ENCODE measurements around the gene PRKCA.
"Not testable (repeated sequence)": the region's sequence is repeated elsewhere in the genome, so short reads cannot be mapped to it uniquely, and the experiment has no call there.

The PRKCA gene

DNA sequence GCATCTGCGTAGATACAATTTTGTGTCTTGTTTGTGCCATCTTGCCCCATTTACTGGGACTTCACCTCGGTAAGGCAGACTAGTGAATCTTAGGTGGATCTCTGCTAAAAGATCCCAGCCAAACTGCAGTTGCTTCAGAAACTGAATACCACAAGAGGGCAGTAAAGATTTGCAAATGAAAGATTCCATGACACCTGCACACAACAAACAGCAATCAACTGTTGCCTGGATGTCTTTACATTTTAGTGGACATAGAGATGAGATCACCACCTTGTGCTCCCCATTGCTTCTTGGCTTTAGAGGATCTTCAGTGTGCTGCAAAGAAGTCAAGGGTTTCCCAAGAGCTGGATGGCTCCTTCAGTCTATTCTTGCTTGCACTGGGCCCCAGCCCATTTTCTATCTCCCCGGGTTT lies 413.3 kb downstream of the PRKCA start:
- DNase-seq (ENCODE audit: insufficient read length, low spot score) (peak; percentile 36), FAIRE-seq (peak; percentile 93)

DNA sequence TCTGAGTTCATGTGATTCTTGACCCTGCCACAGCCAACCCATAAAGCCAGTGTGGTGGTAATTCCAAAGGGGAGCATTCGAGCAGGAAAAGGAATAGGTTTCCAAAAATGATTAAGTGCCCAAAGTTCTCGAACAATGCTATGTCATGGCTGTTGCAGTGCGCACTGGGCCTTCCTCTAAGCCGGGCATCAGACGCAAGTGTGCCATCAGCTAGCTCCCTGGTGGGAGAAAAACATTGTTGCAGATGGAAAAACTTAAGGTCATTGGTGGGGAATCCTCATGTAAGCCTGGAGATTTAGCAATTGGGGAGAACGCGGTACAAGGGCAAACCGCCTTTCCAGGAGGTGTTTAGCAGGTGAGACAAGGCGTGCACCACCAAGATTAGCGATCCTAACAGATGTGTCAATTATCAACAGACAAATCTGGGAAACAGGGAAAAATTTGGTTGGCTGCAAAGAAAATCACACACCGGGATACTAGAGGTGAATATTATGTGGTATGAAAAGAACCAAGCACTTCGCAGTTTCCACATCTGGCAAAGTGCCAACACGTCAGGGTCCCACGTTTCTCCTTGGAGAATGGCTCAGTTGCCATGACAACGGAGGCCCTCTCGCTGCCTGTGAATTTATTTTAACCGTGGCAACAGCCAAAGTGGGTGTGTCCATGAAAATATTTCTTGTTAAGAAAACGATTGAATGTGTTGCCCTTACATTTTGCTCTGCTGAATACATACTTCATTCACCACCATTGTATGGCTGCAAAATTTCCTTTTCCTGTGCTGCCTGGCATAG lies 414.0 kb downstream of the PRKCA start:
- FAIRE-seq (no peak), DNase-seq (ENCODE audit: insufficient read length, low spot score) (no peak)

DNA sequence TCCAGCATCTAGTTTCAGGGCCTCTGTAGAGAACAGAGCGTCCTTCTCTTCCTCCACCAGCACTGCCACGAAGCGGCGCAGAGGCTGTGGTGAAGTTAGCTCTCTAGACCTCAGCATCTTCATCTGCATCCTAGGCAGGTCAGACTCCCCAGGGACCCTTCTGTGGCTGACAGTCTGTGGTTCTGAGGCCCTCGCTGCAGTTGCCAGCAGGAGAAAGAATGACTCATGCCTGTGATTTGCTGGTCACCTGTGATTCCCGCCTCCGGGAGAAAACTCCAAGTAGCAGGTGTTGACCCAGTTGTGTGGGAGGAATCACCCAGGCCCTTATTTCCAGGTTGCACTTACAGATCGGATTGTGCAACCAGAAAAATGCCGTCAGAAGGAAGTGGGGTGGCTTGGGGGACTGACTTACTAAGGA lies 415.2 kb downstream of the PRKCA start:
- DNase-seq (ENCODE audit: insufficient read length, low spot score) (peak; percentile 56), FAIRE-seq (peak; percentile 77)

DNA sequence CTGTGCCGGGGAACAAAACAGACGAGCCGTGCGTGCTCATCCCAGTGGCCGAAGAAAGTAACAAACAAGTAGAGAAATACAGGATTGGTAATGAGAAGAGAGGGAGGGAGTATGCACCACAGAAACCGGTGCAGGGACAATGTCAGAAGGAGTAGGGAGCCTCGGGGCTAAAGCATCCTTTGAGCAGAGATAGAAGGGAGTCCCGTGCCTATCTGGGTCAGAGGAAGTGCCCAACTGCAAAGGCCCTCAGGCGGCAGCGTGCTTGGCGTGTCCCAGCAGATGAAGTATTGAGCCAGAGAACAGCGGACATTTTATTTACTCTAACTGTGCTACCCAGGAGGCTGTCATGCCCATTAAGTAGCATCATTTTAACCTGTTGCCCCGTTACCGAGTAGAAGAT lies 417.6 kb downstream of the PRKCA start:
- no peak for FAIRE-seq
- no peak for DNase-seq (ENCODE audit: insufficient read length, low spot score)

DNA sequence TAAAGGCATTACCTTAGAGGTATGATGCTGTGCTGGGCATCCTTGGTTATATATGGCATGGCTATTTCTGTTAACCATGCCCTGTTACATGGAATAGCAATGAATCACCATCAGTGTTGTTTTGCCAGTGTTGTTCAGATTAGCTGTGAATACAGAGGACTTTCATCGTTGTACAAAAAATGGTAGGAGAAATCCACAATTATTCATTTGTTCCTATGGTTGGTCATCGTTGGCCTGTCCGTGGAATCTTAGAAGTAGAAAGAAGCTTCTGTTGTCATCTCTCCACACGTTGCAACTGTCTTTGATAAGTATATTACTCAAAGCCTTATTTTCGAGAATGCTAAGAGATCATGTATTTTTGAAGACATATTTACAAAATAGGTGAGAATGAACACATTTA lies 418.2 kb downstream of the PRKCA start:
- no peak for FAIRE-seq

DNA sequence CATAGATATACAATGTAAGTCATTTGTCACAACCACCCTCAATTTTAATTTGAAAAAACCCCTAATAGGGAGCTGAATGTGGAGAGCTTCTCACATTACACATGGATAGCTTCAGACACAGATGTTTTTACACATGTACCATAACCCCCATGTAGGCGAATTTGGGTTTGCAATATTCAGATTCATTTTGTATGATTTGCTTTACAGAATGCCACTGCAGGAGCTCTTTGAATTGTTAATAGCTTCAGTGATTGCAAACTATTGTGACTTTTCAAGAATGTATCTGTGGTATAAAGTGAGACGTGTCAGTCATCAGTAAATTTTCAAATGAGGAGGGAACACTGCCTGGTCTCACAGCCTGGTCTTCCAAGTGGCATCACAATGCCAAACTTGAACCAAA lies 419.9 kb downstream of the PRKCA start:
- FAIRE-seq: no peak
- no peak for DNase-seq (ENCODE audit: insufficient read length, low spot score)

More for the DNA sequence above, 418.2 kb downstream of the PRKCA start:
- DNase-seq (ENCODE audit: insufficient read length, low spot score): no peak

DNA sequence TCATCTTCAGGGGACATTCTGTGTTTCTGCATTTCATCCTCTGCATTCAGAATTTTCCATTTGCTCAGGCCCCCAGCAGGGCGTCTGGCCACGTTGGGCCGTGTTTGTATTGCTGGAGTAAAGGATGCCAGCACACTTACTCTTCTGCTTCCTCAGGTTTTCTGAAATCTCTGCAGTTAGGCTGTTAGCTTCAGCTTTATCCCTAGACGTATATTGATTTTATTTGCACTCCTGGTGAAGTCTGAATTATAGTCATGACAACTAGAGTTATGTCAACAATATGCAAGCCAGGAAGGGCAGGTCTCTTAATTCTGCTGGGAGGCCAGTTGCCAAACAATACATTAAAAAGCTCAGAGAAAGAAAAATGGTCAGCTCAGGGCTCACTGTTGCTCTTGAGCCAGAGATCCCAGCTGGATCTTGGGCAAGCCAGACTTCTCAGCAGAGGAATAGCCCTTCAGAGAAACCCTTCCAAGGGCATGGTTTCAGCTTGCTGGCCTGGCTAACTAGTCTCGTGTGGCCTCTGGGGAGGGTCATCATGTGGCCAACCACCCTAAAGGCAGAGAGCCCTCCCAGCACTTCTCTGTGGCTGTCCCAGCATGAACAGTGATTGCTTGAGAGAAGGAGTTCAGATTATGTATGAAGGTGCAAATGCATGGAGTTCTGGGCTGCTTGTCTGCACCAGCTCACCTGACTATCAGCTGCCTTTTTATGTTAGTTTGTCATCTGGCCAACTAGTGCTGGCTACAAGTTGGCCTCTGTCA lies 422.3 kb downstream of the PRKCA start:
- FAIRE-seq: no peak
- DNase-seq (ENCODE audit: insufficient read length, low spot score): no peak

DNA sequence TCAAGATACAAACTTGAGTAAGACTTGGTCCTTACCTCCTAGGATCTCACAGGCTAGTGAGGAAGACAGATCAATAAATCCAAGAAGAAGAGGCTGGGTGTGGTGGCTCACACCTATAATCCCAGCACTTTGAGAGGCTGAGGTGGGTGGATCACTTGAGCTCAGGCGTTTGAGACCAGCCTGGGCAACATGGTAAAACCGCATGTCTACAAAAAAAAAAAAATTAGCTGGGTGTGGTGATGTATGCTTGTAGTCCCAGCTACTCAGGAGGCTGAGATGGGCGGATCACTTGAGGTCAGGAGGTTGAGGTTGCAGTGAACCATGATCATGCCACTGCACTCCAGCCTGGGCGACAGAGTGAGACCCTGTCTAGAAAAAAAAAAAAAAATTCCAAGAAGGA lies 423.0 kb downstream of the PRKCA start:
- not testable (repeated sequence) for FAIRE-seq; DNase-seq (ENCODE audit: insufficient read length, low spot score)

DNA sequence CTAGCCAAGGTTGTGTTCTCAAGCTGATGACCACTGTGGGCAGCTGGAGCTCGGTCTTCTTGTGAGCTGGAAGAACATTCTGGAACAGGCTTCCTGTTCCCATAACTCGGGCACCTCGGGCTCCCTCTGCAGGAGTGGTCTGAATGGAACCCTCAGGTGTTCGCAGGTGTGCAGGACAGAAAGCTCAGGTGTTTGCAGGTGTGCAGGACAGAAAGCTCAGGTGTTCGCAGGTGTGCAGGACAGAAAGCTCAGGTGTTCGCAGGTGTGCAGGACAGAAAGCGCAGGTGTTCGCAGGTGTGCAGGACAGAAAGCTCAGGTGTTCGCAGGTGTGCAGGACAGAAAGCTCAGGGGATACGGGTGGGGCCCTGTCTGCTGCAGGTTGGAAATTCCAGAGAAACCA lies 423.5 kb downstream of the PRKCA start:
- FAIRE-seq: no peak
- no peak for DNase-seq (ENCODE audit: insufficient read length, low spot score)

DNA sequence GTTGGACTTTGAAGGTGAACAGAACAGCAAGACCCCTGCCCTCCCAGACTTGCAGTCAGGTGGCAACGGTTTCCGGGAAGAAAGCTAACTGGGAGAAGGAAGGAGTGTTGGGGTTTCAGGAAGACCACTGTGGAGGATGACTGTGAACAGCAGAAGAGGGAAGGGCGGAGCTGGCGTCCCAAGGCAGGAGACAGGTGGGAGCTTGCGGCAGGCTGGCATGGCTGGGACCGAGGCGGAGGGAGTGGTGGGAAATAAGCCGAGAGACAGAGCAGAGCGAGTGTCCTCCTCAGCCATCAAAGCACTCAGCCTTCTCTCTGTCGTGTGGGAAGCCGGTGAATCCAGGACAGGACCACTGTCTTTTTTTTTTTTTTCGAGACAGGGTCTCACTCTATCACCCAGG lies 424.0 kb downstream of the PRKCA start:
- FAIRE-seq (no peak), DNase-seq (ENCODE audit: insufficient read length, low spot score) (no peak)

DNA sequence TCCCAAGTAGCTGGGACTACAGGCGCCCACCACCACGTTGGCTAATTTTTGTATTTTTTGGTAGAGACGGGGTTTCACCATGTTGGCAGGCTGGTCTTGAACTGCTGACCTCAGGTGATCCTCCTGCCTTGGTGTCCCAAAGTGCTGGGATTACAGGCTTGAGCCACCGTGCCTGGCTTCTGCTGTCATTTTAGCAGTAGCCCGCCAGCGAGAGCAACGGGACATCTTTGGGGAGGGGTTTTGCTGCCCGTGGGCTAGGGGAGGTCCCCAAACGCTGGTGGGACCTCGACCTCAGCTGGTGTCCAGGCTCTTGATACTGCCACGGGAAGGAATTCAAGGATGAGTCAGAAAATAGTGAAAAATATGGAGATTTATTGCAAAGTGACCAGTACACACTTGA lies 424.4 kb downstream of the PRKCA start:
- FAIRE-seq (no peak), DNase-seq (ENCODE audit: insufficient read length, low spot score) (no peak)

DNA sequence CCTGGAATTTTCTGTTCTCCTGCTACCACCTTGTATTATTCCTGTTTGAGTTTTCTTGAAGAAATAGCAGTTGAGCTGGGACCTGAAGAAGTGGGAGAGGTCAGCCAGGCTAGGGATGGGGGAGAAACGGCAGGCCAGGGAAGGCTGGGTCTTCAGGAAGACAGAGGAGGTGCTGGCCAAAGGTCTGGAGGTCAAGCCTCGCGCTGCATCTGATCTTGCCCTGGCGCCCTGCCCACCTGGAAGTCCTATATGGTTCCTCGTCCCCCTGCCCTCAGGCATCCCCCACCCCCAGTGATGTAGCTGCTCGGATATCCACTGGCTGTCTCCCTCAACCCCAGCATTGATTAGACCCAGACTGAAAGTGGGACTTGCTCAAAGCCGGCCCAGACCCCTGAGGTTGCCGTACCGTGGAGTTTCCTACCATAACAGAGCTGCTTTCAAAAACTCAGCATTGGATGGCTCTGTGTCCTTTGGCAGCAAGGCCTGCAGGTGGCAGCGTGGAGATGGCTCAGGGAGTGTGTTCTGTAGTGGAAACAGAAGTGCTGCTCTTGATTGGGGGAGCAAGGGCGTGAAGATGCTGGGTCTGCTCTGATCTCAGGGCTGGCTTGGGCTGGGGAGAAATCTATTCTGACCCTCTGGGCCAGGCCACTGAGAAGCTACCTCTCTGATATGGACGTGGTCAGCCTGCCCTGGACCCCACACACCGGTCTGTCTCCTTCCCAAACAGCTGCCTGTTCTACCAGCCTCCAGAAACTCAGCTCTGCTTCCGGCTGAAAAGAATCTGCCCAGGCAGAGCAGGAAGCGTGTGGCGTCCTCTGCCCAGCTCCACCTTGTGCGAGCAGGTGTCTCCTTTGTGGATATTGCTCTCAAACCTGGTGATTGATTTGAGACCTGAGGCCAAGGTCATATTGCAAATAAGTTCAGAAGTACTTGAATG lies 425.5 kb downstream of the PRKCA start:
- DNase-seq (ENCODE audit: insufficient read length, low spot score) (peak; percentile 53), FAIRE-seq (peak; percentile 80)

DNA sequence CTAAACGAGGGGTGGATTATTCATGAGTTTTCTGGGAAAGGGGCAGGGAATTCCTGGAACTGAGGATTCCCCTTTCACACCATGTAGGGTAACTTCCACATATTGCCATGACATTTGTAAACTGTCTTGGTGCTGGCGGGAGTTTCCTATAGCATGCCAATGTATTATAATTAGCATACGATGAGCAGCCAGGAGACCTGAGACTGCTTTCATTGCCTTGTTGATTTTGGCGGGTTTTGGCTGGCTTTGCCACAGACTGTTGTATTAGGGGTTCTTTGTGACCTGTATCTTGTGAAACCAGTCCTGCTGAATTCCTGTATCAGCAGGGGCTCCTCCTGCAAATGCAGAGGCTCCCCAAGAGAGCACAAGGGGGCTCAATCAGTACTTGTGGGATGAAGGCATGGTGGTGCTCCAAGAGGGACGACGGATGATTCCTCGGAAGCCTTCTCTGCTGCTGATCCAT lies 428.1 kb downstream of the PRKCA start:
- DNase-seq (ENCODE audit: insufficient read length, low spot score): no peak
- no peak for FAIRE-seq

DNA sequence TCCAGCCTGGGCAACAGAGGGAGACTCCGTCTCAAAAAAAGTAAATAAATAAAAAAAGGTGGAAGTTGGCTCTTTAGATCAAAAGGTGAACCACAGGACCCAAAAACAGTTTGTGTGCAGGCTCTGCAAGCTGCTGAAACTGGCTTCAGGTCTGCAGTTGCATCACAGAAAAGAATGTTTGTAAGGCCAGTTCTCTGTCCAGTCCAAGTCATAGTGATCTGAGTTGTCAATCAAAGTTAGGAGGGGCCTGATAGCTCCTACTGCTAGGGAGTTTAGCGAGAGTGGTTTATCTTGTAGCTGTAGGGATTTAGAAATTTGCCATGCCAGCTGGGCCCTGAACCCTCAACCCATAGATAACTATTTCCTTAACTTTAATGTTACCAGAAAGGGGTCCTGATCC lies 431.3 kb downstream of the PRKCA start:
- FAIRE-seq: no peak
- DNase-seq (ENCODE audit: insufficient read length, low spot score): no peak

DNA sequence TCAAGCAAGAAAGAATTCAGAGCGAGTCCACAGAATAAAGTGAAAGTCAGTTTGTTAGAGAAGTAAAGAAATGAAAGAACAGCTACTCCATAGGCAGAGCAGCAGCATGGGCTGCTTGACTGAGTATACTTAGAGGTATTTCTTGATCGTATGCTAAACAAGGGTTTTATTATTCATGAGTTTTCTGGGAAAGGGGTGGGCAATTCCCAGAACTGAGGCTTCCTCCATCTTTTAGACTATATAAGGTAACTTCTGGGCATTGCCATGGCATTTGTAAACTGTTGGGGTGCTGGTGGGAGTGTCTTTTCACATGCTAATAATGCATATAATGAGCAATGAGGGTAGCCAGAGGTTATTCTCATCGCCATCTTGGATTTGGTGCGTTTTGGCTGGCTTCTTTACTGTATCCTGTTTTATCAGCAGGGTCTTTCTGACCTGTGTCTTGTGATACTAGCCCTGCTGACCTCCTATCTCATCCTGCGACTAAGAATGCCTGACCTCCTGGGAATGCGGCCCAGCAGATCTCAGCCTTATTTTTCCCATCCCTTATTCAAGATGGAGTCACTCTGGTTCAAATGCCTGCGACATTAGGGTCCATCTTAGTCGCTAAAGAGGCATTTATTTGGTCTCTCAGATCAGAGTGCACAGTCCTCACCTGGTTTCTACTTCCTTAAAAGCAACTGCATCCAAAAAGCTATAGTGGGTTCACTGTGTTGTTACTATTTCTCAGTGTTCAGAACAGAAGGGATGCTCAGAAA lies 432.0 kb downstream of the PRKCA start:
- no peak for FAIRE-seq
- DNase-seq (ENCODE audit: insufficient read length, low spot score): no peak

DNA sequence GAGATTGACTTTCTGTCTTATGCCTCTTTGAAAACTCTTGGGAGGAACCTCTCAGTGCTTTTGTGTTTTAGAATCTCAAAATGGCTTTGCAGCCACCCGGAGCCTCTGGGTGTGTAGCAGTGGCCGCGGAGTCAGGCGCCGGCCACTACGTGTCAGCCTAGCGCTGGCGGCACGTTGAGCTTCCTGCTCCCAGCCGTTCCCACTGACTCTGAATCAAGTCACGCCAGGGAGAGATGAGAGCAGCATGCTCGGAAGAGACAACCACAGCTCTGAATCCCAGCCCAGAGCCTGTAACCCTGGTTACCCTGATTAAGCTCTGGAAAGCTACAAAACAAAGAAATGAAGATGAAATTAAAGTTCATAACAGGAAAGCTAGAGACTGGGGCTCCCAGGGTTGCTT lies 435.1 kb downstream of the PRKCA start:
- no peak for DNase-seq (ENCODE audit: insufficient read length, low spot score)

DNA sequence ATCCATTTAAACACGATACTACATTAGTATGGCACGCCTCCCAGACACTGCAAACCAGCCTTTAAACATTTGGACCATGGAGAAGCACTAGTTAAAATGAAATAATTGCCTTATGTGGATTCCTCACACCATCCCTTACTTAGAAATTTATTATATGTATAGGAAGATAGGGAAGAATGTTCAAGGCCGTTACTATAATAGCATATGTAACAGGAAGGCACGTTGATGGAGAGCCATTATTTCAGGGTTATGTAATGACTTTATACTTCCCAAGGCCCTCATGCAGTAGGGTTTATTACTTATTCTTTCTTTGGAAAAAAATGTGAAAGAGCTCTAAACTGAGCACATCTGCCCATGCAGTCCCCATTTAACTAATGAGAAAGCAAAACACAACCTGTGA lies 435.9 kb downstream of the PRKCA start:
- FAIRE-seq (no peak), DNase-seq (ENCODE audit: insufficient read length, low spot score) (no peak)

More for the DNA sequence above, 435.1 kb downstream of the PRKCA start:
- no peak for FAIRE-seq

DNA sequence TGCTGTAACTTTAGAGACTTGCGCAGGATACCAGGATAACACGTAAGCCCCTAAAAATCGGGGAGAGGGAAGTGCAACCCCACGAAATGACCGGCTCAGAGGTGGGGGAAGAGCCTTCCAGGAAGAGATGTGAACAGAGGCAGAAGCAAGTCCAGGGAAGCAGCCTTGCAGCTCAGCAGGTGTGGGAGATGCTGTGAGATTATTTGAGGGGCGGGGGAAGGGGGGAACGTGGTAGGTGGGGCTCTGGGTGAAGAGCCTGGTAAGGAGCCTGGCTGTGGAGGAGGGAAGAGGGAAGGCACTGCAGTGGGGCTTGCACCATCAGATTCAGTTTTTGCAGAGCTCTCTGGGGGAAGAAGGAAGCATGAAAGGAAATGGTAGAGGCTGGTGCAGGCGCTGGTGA lies 437.1 kb downstream of the PRKCA start:
- FAIRE-seq: no peak

DNA sequence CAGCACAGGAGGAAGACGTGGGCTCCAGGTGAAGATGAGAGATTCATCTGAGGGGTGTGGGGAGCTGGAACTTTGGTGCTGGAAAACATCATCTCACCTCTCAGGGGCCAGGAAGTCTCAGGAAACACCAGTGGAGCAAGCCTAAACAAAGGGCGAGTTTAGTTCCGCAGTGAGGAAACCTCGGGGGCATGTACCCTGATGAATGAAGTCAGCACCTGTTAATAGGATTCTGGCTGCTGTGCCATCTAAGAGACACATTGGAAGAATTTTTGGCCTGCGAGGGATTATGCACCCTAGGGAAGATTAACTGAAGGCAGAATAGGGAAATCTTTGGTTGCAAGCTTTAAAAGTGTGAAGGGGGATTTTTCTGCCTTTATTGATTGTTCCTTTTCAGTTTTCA lies 437.8 kb downstream of the PRKCA start:
- FAIRE-seq: no peak
- DNase-seq (ENCODE audit: insufficient read length, low spot score): no peak

More for the DNA sequence above, 437.1 kb downstream of the PRKCA start:
- no peak for DNase-seq (ENCODE audit: insufficient read length, low spot score)

DNA sequence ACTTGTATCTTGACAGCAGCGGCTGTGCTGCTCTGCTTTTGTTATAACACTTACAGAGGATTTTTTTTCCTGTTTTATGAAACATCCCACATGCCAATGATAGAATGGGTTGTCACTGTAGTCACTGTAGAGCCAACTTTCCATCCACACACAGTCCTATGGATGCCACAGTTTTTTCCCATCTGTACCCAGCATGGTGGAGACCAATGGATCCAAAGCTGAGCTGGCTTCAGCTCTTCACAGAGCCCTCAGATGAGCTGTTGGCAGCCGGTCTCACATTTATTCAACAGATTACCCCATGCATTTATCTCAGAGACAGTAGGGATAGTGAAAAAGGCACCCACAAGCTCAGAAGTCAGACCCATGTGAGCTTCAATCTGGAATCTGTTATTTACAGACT lies 441.1 kb downstream of the PRKCA start:
- FAIRE-seq (no peak), DNase-seq (ENCODE audit: insufficient read length, low spot score) (no peak)
